ENCODE measurements around the gene WDFY4.

Gene WDFY4

DNA sequence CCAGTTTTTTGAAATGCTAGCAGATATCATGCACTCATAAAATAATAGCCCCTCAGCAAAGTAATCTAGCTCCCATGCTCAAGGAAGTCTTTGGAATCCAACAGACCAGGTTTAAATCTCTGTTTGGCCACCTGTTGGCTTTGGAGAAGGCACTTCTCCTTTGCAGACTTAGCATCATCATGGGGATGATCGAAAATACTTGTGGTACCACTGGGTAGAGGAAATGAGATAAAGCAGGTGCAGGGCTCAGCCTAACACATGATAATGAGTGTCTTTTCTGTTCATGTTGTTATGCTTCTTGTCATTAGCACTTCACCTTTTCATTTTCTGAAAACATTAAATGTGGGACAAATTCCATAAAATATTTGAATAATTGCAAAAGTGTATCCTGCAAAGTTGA lies 187.6 kb downstream of the WDFY4 start:
- H3K27ac ChIP-seq, result no peak overlapping the region

GRCh38 chr10:48878091-48878490 lies 193.4 kb downstream of the WDFY4 start:
- TF ChIP-seq ZFX (IDR thresholded peaks at IDR 0.05), result no peak
- TF ChIP-seq, protein P1, sequence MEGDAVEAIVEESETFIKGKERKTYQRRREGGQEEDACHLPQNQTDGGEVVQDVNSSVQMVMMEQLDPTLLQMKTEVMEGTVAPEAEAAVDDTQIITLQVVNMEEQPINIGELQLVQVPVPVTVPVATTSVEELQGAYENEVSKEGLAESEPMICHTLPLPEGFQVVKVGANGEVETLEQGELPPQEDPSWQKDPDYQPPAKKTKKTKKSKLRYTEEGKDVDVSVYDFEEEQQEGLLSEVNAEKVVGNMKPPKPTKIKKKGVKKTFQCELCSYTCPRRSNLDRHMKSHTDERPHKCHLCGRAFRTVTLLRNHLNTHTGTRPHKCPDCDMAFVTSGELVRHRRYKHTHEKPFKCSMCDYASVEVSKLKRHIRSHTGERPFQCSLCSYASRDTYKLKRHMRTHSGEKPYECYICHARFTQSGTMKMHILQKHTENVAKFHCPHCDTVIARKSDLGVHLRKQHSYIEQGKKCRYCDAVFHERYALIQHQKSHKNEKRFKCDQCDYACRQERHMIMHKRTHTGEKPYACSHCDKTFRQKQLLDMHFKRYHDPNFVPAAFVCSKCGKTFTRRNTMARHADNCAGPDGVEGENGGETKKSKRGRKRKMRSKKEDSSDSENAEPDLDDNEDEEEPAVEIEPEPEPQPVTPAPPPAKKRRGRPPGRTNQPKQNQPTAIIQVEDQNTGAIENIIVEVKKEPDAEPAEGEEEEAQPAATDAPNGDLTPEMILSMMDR (conservative IDR thresholded peaks at IDR 0.05), result no peak
- H3K27ac ChIP-seq, result no peak overlapping the region

More for the DNA sequence above, 187.6 kb downstream of the WDFY4 start:
- no peak for TF ChIP-seq ZFX (IDR thresholded peaks at IDR 0.05)
- TF ChIP-seq, protein P1 (conservative IDR thresholded peaks at IDR 0.05), result no peak

- TF ChIP-seq, protein P1 (conservative IDR thresholded peaks at IDR 0.05), result no peak
- TF ChIP-seq ZFX (IDR thresholded peaks at IDR 0.05), result no peak
- no peak overlapping the region for H3K27ac ChIP-seq
These were observed 194.8 kb downstream of the WDFY4 start for GRCh38 chr10:48879451-48879850.

DNA sequence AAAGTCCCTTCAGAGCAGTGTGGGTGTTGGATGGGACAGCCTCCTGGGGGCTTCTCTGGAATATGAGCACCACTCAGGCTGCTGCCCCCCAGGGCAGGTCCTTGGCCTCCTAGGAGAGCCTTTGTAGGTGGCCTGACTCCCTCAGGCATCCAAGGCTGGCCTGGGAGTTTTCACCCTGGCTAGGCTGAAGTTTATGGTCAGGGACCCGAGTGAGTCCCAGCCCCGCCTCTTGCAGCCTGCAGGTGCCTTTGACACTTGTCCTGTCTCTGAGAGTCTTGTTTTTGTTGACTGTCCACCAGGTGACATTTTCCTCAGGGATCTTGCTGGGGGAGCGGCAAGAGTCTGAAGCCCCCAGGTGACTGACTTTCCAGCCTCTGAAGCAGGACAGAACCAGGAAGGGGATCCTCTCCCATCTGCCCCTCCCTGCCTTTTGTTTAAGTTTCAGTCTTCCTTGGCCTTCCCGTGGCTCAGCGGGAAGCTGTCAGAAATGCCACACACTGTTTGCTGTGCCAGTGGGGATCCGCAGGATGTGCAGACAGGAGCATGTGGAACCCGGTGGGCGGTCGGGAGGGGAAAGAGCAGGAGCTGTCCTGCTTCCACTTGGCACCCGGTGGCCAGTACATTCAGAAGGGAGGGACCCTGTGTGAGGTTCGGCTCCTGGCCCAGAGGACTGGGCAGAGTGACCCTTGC lies 195.5 kb downstream of the WDFY4 start:
- no peak overlapping the region for H3K27ac ChIP-seq
- TF ChIP-seq ZFX (IDR thresholded peaks at IDR 0.05), result no peak
- TF ChIP-seq, protein P1 (conservative IDR thresholded peaks at IDR 0.05), result no peak

DNA sequence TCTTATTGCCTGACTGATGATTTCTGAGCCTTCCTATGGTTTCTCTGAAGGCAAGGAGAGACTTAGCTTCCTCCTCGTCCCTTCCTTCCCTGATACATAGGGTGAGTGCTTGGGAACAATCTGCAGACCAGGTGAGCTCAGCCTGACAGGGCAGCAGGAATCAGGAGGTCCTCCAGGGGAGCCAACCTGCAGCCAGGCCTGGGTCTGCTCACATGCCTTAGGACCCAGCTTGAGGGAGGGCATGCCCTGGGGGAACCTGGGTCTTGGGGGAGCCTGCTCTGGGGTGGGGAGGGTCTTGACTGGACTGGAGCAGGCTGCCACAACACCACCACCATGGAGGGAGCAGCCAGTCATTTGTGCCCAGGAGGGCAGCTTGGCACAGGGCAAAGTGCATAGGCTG lies 197.3 kb downstream of the WDFY4 start:
- no peak for TF ChIP-seq ZFX (IDR thresholded peaks at IDR 0.05)
- TF ChIP-seq, protein P1 (conservative IDR thresholded peaks at IDR 0.05), result no peak
- no peak overlapping the region for H3K27ac ChIP-seq

DNA sequence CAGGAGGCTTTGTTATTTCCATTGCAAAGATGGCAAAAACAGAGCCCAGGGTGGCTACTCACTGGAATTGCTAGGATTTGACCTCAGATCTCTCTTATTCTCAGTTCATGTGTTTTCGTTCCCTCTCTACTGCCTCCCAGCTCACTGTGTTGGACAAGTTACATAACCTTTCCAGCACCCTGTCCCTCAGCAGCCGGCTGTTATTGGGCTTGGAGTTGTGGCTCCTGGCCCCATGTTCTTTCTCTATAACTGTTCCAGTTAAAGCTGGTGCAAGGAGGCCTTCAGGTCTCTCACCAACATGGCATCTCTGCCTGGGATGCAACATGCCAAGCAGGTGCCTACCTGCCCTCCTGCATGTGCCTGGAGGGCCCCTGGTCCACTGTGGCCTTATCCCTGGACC lies 198.2 kb downstream of the WDFY4 start:
- H3K27ac ChIP-seq, result no peak overlapping the region
- no peak for TF ChIP-seq ZFX (IDR thresholded peaks at IDR 0.05)
- TF ChIP-seq, protein P1 (conservative IDR thresholded peaks at IDR 0.05), result no peak

GRCh38 chr10:48883701-48884100 lies 199.0 kb downstream of the WDFY4 start:
- TF ChIP-seq, protein P1 (conservative IDR thresholded peaks at IDR 0.05), result no peak
- no peak for TF ChIP-seq ZFX (IDR thresholded peaks at IDR 0.05)
- H3K27ac ChIP-seq, result no peak overlapping the region

All from C4-2B (cell line).